Measurements from ENCODE around the gene EIF2S3.
"Not testable (repeated sequence)": the region's sequence is repeated elsewhere in the genome, so short reads cannot be mapped to it uniquely, and the experiment has no call there.

EIF2S3 gene

GRCh38 chrX:24050522-24051318 lies 4.0 kb upstream of the EIF2S3 start:
- not testable (repeated sequence) for DNase-seq

- no peak for DNase-seq
Observed at GRCh38 chrX:24055043-24055356, 244 bp downstream of the EIF2S3 start.

GRCh38 chrX:24063488-24063887 lies 8.7 kb downstream of the EIF2S3 start:
- DNase-seq: no peak

GRCh38 chrX:24069877-24070276 lies 15.1 kb downstream of the EIF2S3 start:
- DNase-seq: no peak

GRCh38 chrX:24079411-24079810 lies 24.7 kb downstream of the EIF2S3 start:
- no peak for DNase-seq

GRCh38 chrX:24080245-24080644 lies 25.5 kb downstream of the EIF2S3 start:
- not testable (repeated sequence) for DNase-seq

- no peak for DNase-seq
Observed at GRCh38 chrX:24080704-24081103, 25.9 kb downstream of the EIF2S3 start.

GRCh38 chrX:24081661-24082154 lies 27.0 kb downstream of the EIF2S3 start:
- DNase-seq: peak; percentile 18

- no peak for DNase-seq
Observed at GRCh38 chrX:24082447-24082846, 27.7 kb downstream of the EIF2S3 start.

GRCh38 chrX:24085101-24085500 lies 30.3 kb downstream of the EIF2S3 start:
- no peak for DNase-seq

- no peak for DNase-seq
Observed at GRCh38 chrX:24090300-24091200, 35.8 kb downstream of the EIF2S3 start.

GRCh38 chrX:24093746-24094145 lies 39.0 kb downstream of the EIF2S3 start:
- no peak for DNase-seq

- DNase-seq: no peak
Observed at GRCh38 chrX:24097741-24098260, 43.0 kb downstream of the EIF2S3 start.

GRCh38 chrX:24098932-24099331 lies 44.2 kb downstream of the EIF2S3 start:
- DNase-seq: no peak

- no peak for DNase-seq
Observed at GRCh38 chrX:24099394-24099793, 44.6 kb downstream of the EIF2S3 start.

- DNase-seq: no peak
Observed at GRCh38 chrX:24100713-24101112, 46.0 kb downstream of the EIF2S3 start.

- DNase-seq: no peak
Observed at GRCh38 chrX:24110069-24110468, 55.3 kb downstream of the EIF2S3 start.

- no peak for DNase-seq
Observed at GRCh38 chrX:24113181-24113580, 58.4 kb downstream of the EIF2S3 start.

GRCh38 chrX:24117258-24117657 lies 62.5 kb downstream of the EIF2S3 start:
- no peak for DNase-seq

GRCh38 chrX:24124244-24124799 lies 69.6 kb downstream of the EIF2S3 start:
- no peak for DNase-seq

GRCh38 chrX:24125028-24125612 lies 70.4 kb downstream of the EIF2S3 start:
- DNase-seq: no peak
